GM23338 (cell line): ENCODE measurements around the gene PNPLA8.

Experiments
- CREB1 ChIP-seq: fragments of 250-450 bp; sonication (Bioruptor Pico); IDR thresholded peaks from 2 replicates; pipeline ENCODE4 v1.5.0; 2020; ENCODE audit warnings: low read depth, mild to moderate bottlenecking, moderate library complexity
- EZH2 ChIP-seq: fragments of 200-600 bp; sonication (generic); IDR thresholded peaks from one replicate; pipeline ENCODE4 v1.8.0; 2017; ENCODE audit warnings: antibody characterized with exemption, mild to moderate bottlenecking, low read depth; ENCODE audit not compliant: unreplicated experiment
- EZH2phosphoT487 ChIP-seq: fragments of 200-600 bp; sonication (generic); IDR thresholded peaks from one replicate; pipeline ENCODE4 v1.8.1; 2018; ENCODE audit warnings: antibody characterized with exemption; ENCODE audit not compliant: unreplicated experiment
- JUNB ChIP-seq: IDR thresholded peaks from one replicate; pipeline ENCODE4 v1.6.1; 2016; ENCODE audit warnings: antibody characterized with exemption; ENCODE audit not compliant: unreplicated experiment
- NANOG ChIP-seq: IDR thresholded peaks from 2 replicates; pipeline ENCODE4 v1.6.1; 2016; ENCODE audit warnings: antibody characterized with exemption, borderline replicate concordance
- POLR2AphosphoS5 ChIP-seq: IDR thresholded peaks from 2 replicates; pipeline ENCODE4 v1.6.1; 2016; ENCODE audit warnings: antibody characterized with exemption, low read depth
- TF ChIP-seq, protein P1 (sequence below), 2 experiments: fragments of 200-600 bp in 1 of 2; sonication (generic) in 1 of 2; conservative IDR thresholded peaks; 2 replicates each; pipeline versions ENCODE4 v1.5.1 to v1.6.1; 2016 to 2017; ENCODE audit warnings: antibody characterized with exemption in 2 of 2, low read depth in 2 of 2, mild to moderate bottlenecking in 2 of 2, moderate library complexity in 1 of 2
- TF ChIP-seq, protein P2 (sequence below): IDR thresholded peaks from one replicate; pipeline ENCODE4 v1.6.1; 2018; ENCODE audit warnings: antibody characterized with exemption; ENCODE audit not compliant: unreplicated experiment

DNA sequence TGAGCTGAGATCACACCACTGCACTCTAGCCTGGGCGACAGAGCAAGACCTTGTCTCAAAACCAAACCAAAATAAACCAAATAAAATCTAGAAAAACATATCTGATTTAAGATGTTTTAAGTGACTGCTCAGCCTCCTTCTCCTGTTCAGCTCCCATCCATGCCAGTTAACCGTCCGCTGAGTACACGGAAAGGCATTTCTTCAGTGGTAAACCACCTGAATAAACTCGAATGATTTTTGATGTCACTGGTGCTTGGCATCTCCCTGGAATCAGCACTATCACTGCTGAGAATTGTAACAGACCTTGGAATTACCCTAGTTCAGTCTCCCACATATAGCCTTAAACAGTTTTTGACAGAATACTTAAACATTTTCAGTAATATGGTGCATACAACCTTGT is 45.6 kb downstream of the PNPLA8 start:
- TF ChIP-seq, protein P1, sequence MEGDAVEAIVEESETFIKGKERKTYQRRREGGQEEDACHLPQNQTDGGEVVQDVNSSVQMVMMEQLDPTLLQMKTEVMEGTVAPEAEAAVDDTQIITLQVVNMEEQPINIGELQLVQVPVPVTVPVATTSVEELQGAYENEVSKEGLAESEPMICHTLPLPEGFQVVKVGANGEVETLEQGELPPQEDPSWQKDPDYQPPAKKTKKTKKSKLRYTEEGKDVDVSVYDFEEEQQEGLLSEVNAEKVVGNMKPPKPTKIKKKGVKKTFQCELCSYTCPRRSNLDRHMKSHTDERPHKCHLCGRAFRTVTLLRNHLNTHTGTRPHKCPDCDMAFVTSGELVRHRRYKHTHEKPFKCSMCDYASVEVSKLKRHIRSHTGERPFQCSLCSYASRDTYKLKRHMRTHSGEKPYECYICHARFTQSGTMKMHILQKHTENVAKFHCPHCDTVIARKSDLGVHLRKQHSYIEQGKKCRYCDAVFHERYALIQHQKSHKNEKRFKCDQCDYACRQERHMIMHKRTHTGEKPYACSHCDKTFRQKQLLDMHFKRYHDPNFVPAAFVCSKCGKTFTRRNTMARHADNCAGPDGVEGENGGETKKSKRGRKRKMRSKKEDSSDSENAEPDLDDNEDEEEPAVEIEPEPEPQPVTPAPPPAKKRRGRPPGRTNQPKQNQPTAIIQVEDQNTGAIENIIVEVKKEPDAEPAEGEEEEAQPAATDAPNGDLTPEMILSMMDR (conservative IDR thresholded peaks at IDR 0.05; ENCODE audit: low read depth in 2 of 2) = no peak
- TF ChIP-seq POLR2AphosphoS5 (no peak), CREB1 (CRISPR knock-in tag) (no peak), NANOG (no peak), EZH2phosphoT487 (no peak), EZH2 (no peak), JUNB (no peak)
- TF ChIP-seq, protein P2, sequence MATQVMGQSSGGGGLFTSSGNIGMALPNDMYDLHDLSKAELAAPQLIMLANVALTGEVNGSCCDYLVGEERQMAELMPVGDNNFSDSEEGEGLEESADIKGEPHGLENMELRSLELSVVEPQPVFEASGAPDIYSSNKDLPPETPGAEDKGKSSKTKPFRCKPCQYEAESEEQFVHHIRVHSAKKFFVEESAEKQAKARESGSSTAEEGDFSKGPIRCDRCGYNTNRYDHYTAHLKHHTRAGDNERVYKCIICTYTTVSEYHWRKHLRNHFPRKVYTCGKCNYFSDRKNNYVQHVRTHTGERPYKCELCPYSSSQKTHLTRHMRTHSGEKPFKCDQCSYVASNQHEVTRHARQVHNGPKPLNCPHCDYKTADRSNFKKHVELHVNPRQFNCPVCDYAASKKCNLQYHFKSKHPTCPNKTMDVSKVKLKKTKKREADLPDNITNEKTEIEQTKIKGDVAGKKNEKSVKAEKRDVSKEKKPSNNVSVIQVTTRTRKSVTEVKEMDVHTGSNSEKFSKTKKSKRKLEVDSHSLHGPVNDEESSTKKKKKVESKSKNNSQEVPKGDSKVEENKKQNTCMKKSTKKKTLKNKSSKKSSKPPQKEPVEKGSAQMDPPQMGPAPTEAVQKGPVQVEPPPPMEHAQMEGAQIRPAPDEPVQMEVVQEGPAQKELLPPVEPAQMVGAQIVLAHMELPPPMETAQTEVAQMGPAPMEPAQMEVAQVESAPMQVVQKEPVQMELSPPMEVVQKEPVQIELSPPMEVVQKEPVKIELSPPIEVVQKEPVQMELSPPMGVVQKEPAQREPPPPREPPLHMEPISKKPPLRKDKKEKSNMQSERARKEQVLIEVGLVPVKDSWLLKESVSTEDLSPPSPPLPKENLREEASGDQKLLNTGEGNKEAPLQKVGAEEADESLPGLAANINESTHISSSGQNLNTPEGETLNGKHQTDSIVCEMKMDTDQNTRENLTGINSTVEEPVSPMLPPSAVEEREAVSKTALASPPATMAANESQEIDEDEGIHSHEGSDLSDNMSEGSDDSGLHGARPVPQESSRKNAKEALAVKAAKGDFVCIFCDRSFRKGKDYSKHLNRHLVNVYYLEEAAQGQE = no peak
